NB4 (cell line): ENCODE measurements around the gene KIAA1671.

Experiments
- CTCF ChIP-seq: IDR thresholded peaks from one replicate; pipeline ENCODE4 v1.5.1; 2012; ENCODE audit warnings: low read depth, low read length
- MYC ChIP-seq: IDR thresholded peaks from 2 replicates; pipeline ENCODE4 v1.6.1; 2011; ENCODE audit warnings: low read depth, low read length
- POLR2A ChIP-seq: IDR thresholded peaks from 2 replicates; pipeline ENCODE4 v1.6.1; 2011; ENCODE audit warnings: mild to moderate bottlenecking; ENCODE audit not compliant: insufficient read length; ENCODE audit errors: extremely low read depth

- TF ChIP-seq POLR2A (no peak), CTCF (no peak), MYC (no peak)
These were observed 181.5 kb downstream of the KIAA1671 start for GRCh38 chr22:25134028-25134427.
